GM04504 (cell line): Measurements from ENCODE around the gene AKR1D1.
A peak's percentile ranks its signal among the peaks of the same experiment; 100 is the strongest.
"Not testable (repeated sequence)": the region's sequence is repeated elsewhere in the genome, so short reads cannot be mapped to it uniquely, and the experiment has no call there.

ENCODE experiments used
- DNase-seq: peaks from one replicate; pipeline ENCODE4 v3.0.0-alpha.2; 2012; ENCODE audit warnings: low read depth

AKR1D1 gene

GRCh38 chr7:138076196-138076595, at the start of gene AKR1D1:
TSS of gene AKR1D1 (plus strand) at chr7:138076459. CDS start at chr7:138076519, 60 bp downstream.
- DNase-seq = no peak

GRCh38 chr7:138027100-138027499, 49.2 kb upstream of the AKR1D1 start:
- DNase-seq = no peak

- DNase-seq = no peak
These were observed 47.1 kb upstream of the AKR1D1 start for GRCh38 chr7:138029126-138029525.

GRCh38 chr7:138029941-138030340, 46.3 kb upstream of the AKR1D1 start:
- no peak for DNase-seq

GRCh38 chr7:138030679-138031351, 45.4 kb upstream of the AKR1D1 start:
- DNase-seq = no peak

GRCh38 chr7:138032186-138032585, 44.1 kb upstream of the AKR1D1 start:
- DNase-seq = no peak

- no peak for DNase-seq
These were observed 43.5 kb upstream of the AKR1D1 start for GRCh38 chr7:138032770-138033169.

GRCh38 chr7:138033241-138033640, 43.0 kb upstream of the AKR1D1 start:
- DNase-seq = no peak

- no peak for DNase-seq
These were observed 40.1 kb upstream of the AKR1D1 start for GRCh38 chr7:138036135-138036534.

GRCh38 chr7:138040063-138040462, 36.2 kb upstream of the AKR1D1 start:
- DNase-seq = not testable (repeated sequence)

- DNase-seq = no peak
These were observed 31.4 kb upstream of the AKR1D1 start for GRCh38 chr7:138044897-138045296.

GRCh38 chr7:138047907-138048306, 28.4 kb upstream of the AKR1D1 start:
- DNase-seq = no peak

GRCh38 chr7:138049505-138050116, 26.6 kb upstream of the AKR1D1 start:
- no peak for DNase-seq

- DNase-seq = not testable (repeated sequence)
These were observed 24.5 kb upstream of the AKR1D1 start for GRCh38 chr7:138051712-138052247.

GRCh38 chr7:138052696-138053095, 23.6 kb upstream of the AKR1D1 start:
- no peak for DNase-seq

GRCh38 chr7:138055698-138056097, 20.6 kb upstream of the AKR1D1 start:
- not testable (repeated sequence) for DNase-seq

- DNase-seq = no peak
These were observed 12.9 kb upstream of the AKR1D1 start for GRCh38 chr7:138063400-138063799.

- DNase-seq = peak; percentile 77
These were observed 11.4 kb upstream of the AKR1D1 start for GRCh38 chr7:138064856-138065357.

GRCh38 chr7:138065827-138066226, 10.4 kb upstream of the AKR1D1 start:
- DNase-seq = no peak

GRCh38 chr7:138066954-138067394, 9.3 kb upstream of the AKR1D1 start:
- DNase-seq = no peak

- DNase-seq = no peak
These were observed 8.5 kb upstream of the AKR1D1 start for GRCh38 chr7:138067774-138068173.

GRCh38 chr7:138070908-138071307, 5.4 kb upstream of the AKR1D1 start:
- DNase-seq = no peak

- DNase-seq = no peak
These were observed 3.5 kb upstream of the AKR1D1 start for GRCh38 chr7:138072726-138073125.
